GM21381 (cell line): ENCODE measurements around the gene CAPN15.
"Not testable (repeated sequence)": the region's sequence is repeated elsewhere in the genome, so short reads cannot be mapped to it uniquely, and the experiment has no call there.

Experiments
- ATAC-seq: cut with Tn5 transposase; IDR thresholded peaks from one replicate; pipeline ENCODE4 v1.9.1; 2021; ENCODE audit warnings: mild to moderate bottlenecking, moderate library complexity; ENCODE audit not compliant: unreplicated experiment

CAPN15 gene

GRCh38 chr16:588889-589657 lies 61.6 kb downstream of the CAPN15 start:
- peak; percentile 68 for ATAC-seq

GRCh38 chr16:589658-590187 lies 62.2 kb downstream of the CAPN15 start, which contains the start of gene RAB40C:
TSS of gene RAB40C (plus strand) at chr16:590066. CDS start at chr16:590292, 226 bp downstream.
- ATAC-seq, result peak; percentile 71

GRCh38 chr16:590188-590814 lies 62.8 kb downstream of the CAPN15 start:
- ATAC-seq, result no peak

GRCh38 chr16:590815-591200 lies 63.3 kb downstream of the CAPN15 start:
- no peak for ATAC-seq

- ATAC-seq, result no peak
Observed at GRCh38 chr16:591231-591630, 63.7 kb downstream of the CAPN15 start.

- ATAC-seq, result no peak
Observed at GRCh38 chr16:591892-592517, 64.5 kb downstream of the CAPN15 start.

- ATAC-seq, result no peak
Observed at GRCh38 chr16:592518-593306, 65.2 kb downstream of the CAPN15 start.

GRCh38 chr16:593406-593805 lies 65.9 kb downstream of the CAPN15 start:
- ATAC-seq, result no peak

GRCh38 chr16:593807-594206 lies 66.3 kb downstream of the CAPN15 start:
- no peak for ATAC-seq

- ATAC-seq, result no peak
Observed at GRCh38 chr16:595094-595528, 67.6 kb downstream of the CAPN15 start.

GRCh38 chr16:595942-596735 lies 68.6 kb downstream of the CAPN15 start:
- no peak for ATAC-seq

- no peak for ATAC-seq
Observed at GRCh38 chr16:596736-597060, 69.2 kb downstream of the CAPN15 start.

- ATAC-seq, result not testable (repeated sequence)
Observed at GRCh38 chr16:597655-598054, 70.1 kb downstream of the CAPN15 start.

GRCh38 chr16:598823-599739 lies 71.6 kb downstream of the CAPN15 start:
- ATAC-seq, result no peak

GRCh38 chr16:600781-601180 lies 73.3 kb downstream of the CAPN15 start:
- ATAC-seq, result no peak

- ATAC-seq, result no peak
Observed at GRCh38 chr16:603933-604332, 76.4 kb downstream of the CAPN15 start.
